ENCODE results near the gene TBC1D9B. TPM values are rescaled to one million over a fixed set of nuclear protein-coding genes. Genes with fewer than 3 reads are reported as not detected.

The TBC1D9B gene
- total RNA-seq, 4 donors from 2014 or later = 97.5 to 177 (median 116) TPM

- H3K4me3 ChIP-seq = no peak overlapping the region
- no peak for DNase-seq (ENCODE audit: low spot score in 2 of 2)
- WGBS = 82% methylated on average over 18 of the region's 27 CpGs
- peaks cover 4% of the 10 kb centered on the region for H3K36me3 ChIP-seq
- TF ChIP-seq CTCF (IDR thresholded peaks at IDR 0.05) (no peak), EP300 (IDR thresholded peaks at IDR 0.05) (no peak), POLR2AphosphoS5 (IDR thresholded peaks at IDR 0.05) (no peak), POLR2A (IDR thresholded peaks at IDR 0.05) (no peak)
- no peaks in the 10 kb centered on the region for H3K27me3 ChIP-seq
- peaks cover 19% of the 10 kb centered on the region for H3K4me1 ChIP-seq
- H3K27ac ChIP-seq = no peak overlapping the region
- no peaks in the 10 kb centered on the region for H3K9me3 ChIP-seq
Observed at GRCh38 chr5:179812135-179812825, 95.4 kb downstream of the TBC1D9B start.

Other genes with a start within 250 kb of the TBC1D9B start
- not detected for gene CBY3, start 226.9 kb downstream of the TBC1D9B start, total RNA-seq
- 100 to 1,000 TPM; 185 to 282 (median 240) TPM for gene CANX, start 208.9 kb downstream of the TBC1D9B start, total RNA-seq
- gene MAML1, start 175.1 kb downstream of the TBC1D9B start, total RNA-seq = 10 to 100 TPM; 26.5 to 45.0 (median 38.6) TPM
- 1 to 10 TPM; 3.5 to 7.9 (median 4.5) TPM for gene LTC4S, start 113.9 kb downstream of the TBC1D9B start, total RNA-seq
- gene MGAT4B, start 101.0 kb downstream of the TBC1D9B start, total RNA-seq = 100 to 1,000 TPM in 2 of 4 donors, 10 to 100 TPM in 2; 74.5 to 142 (median 97.4) TPM
- gene SQSTM1, start 87.0 kb downstream of the TBC1D9B start, total RNA-seq = 100 to 1,000 TPM; 183 to 282 (median 265) TPM
- gene MRNIP, start 49.1 kb downstream of the TBC1D9B start, total RNA-seq = 100 to 1,000 TPM in 1 of 4 donors, 10 to 100 TPM in 3; 11.6 to 102 (median 22.6) TPM
- gene RNF130, start 163.9 kb upstream of the TBC1D9B start, total RNA-seq = 10 to 100 TPM; 24.8 to 37.2 (median 29.8) TPM